Measurements from ENCODE around the gene LPP. TPM values are rescaled to one million over a fixed set of nuclear protein-coding genes. Genes with fewer than 3 reads are reported as not detected.

Gene LPP
- total and polyA plus RNA-seq, 2 of the 4 experiments (the other 2 are of a cell fraction) = 16.0 to 130 TPM

DNA sequence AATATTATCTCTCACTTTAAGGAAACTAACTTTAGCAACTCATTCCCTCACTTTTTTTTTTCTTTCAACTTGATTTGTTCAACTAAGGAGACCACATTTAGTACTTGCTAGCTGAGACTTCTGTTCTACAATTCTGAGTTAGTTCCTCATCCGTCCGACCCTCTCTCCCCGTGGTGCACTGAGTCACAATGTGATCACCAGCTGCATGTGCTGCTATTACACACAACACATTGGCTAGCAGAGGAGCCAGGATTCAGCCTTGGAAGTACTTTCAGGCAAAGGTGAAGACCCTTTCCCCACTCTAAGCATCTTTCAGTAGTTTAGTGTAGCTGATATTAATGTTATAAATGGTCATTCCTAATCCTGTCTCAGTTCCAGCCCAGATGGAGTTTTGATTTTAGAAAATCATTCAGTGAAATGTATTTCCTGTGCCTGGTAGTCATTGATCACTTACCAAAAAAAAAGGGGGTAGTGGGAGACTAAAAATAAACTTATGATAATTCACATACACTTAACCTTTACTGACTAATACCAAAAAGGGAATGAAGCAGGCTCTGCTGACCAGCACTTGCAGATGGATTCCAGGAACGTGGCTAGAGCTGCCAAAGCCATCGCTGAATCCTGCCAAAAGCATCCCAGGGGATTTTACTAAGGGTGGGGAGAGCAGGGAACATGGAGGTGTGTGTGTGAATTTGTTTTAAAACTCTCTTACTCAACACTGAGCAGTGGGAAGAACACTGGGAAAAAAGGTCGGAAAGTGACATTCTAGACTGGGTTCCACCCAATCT, 424.8 kb downstream of the LPP start:
- Histone ChIP-seq H3K9me1 (ENCODE audit: insufficient read depth, low read length) (peaks cover 3% of the 10 kb centered on the region; the same call in 1 of the 2 replicates), H3K9me3 (ENCODE audit: control insufficient read depth, insufficient read depth, low read length) (no peaks in the 10 kb centered on the region), H3K56ac (ENCODE audit: extremely low read depth, insufficient read depth, low read length) (peak overlapping the region; percentile 34), H3K4me2 (ENCODE audit: low read depth, low read length) (peak overlapping the region; percentile 64), H4K5ac (ENCODE audit: low read depth, low read length) (peak overlapping the region; percentile 91), H2AK9ac (replicated peaks; ENCODE audit: low read depth, low read length, poor library complexity) (no peak overlapping the region), H2BK120ac (ENCODE audit: low read depth, low read length) (peak overlapping the region; percentile 43), H3K14ac (replicated peaks; ENCODE audit: low read depth, low read length) (peak overlapping the region; percentile 23; the same call in 1 of the 2 replicates), H4K20me1 (ENCODE audit: insufficient read depth, low read length) (0 out of 2 replicates have a peak, but pooled peaks cover 5% of the 10 kb centered on the region), H2AK5ac (ENCODE audit: low read depth, low read length) (peak overlapping the region; percentile 54), H3K27ac (ENCODE audit: insufficient read depth, low read length) (peak overlapping the region; percentile 66; the same call in 1 of the 2 replicates), H3K27me3 (ENCODE audit: control insufficient read depth, insufficient read depth, low read length) (no peaks in the 10 kb centered on the region), H3K9ac (ENCODE audit: low read depth, low read length) (peak overlapping the region; percentile 7; the same call in 1 of the 2 replicates), H2BK15ac (ENCODE audit: low read depth, low read length) (no peak overlapping the region; the same call in 2 of the 3 replicates), H3K18ac (ENCODE audit: low read depth, low read length) (peak overlapping the region; percentile 83), H2AFZ (replicated peaks; ENCODE audit: low read length, poor library complexity) (peak overlapping the region; percentile 72), H2BK5ac (ENCODE audit: low read depth, low read length, poor library complexity, severe bottlenecking) (peak overlapping the region; percentile 82), H4K91ac (ENCODE audit: insufficient read depth, low read depth, low read length) (peak overlapping the region; percentile 75), H3K4me3 (ENCODE audit: insufficient read depth, low read depth, low read length) (no peak overlapping the region), H3K36me3 (ENCODE audit: control insufficient read depth, insufficient read depth, low read length) (peaks cover 1% of the 10 kb centered on the region; the same call in 1 of the 2 replicates), H2BK20ac (ENCODE audit: low read depth, low read length) (peak overlapping the region; percentile 50), H3K23ac (ENCODE audit: low read depth, low read length) (peak overlapping the region; percentile 21; the same call in 1 of the 2 replicates), H3K4ac (ENCODE audit: low read depth, low read length) (peak overlapping the region; percentile 78), H4K8ac (ENCODE audit: low read depth in 2 of 2, low read length in 2 of 2) (peak overlapping the region in 1 of 2 experiments; percentile 76; a peak in 3 of 4 replicates), H3K79me1 (ENCODE audit: low read depth in 1 of 2, low read length in 2 of 2) (peaks cover 48 to 71% of the 10 kb centered on the region in 2 experiments), H3K4me1 (ENCODE audit: control insufficient read depth, insufficient read depth, low read length) (peaks cover 12% of the 10 kb centered on the region)
- ATAC-seq (ENCODE audit: low read depth) (peak; percentile 82), DNase-seq (peak; percentile 91)
- intact Hi-C loops (cut with micrococcal nuclease) (loop anchor here (1.0 kb wide), 1 partner anchor 7 kb away; no protein-coding TSS in a partner anchor), dilution Hi-C loops (cut with HindIII; ENCODE audit: low sequenced_read_pairs, unreplicated experiment) (no loop called here), in situ Hi-C loops (cut with MboI; ENCODE audit: low sequenced_read_pairs) (no loop called here)
- no TSS peak for BruUV-seq (replicated peaks)
- TF ChIP-seq CEBPB (IDR thresholded peaks at IDR 0.05; ENCODE audit: low read depth, low read length) (0 out of 2 replicates have a peak, but pooled peaks have one; percentile 5), MAFK (IDR thresholded peaks at IDR 0.05; ENCODE audit: low read depth, low read length) (no peak), FOS (IDR thresholded peaks at IDR 0.05; ENCODE audit: low read depth, low read length) (no peak), MXI1 (IDR thresholded peaks at IDR 0.05; ENCODE audit: borderline replicate concordance, low read depth, low read length) (0 out of 2 replicates have a peak, but pooled peaks have one; percentile 15), BHLHE40 (IDR thresholded peaks at IDR 0.05; ENCODE audit: low read depth, low read length) (peak; percentile 84), POLR2A (IDR thresholded peaks at IDR 0.05; ENCODE audit: low read depth, low read length) (no peak), RAD21 (IDR thresholded peaks at IDR 0.05; ENCODE audit: low read length) (no peak), RFX5 (IDR thresholded peaks at IDR 0.05; ENCODE audit: low read depth, low read length) (no peak)
- TF ChIP-seq, protein P1, sequence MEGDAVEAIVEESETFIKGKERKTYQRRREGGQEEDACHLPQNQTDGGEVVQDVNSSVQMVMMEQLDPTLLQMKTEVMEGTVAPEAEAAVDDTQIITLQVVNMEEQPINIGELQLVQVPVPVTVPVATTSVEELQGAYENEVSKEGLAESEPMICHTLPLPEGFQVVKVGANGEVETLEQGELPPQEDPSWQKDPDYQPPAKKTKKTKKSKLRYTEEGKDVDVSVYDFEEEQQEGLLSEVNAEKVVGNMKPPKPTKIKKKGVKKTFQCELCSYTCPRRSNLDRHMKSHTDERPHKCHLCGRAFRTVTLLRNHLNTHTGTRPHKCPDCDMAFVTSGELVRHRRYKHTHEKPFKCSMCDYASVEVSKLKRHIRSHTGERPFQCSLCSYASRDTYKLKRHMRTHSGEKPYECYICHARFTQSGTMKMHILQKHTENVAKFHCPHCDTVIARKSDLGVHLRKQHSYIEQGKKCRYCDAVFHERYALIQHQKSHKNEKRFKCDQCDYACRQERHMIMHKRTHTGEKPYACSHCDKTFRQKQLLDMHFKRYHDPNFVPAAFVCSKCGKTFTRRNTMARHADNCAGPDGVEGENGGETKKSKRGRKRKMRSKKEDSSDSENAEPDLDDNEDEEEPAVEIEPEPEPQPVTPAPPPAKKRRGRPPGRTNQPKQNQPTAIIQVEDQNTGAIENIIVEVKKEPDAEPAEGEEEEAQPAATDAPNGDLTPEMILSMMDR (conservative IDR thresholded peaks at IDR 0.05; ENCODE audit: low read depth, low read length) = no peak
- TF ChIP-seq, protein P2, sequence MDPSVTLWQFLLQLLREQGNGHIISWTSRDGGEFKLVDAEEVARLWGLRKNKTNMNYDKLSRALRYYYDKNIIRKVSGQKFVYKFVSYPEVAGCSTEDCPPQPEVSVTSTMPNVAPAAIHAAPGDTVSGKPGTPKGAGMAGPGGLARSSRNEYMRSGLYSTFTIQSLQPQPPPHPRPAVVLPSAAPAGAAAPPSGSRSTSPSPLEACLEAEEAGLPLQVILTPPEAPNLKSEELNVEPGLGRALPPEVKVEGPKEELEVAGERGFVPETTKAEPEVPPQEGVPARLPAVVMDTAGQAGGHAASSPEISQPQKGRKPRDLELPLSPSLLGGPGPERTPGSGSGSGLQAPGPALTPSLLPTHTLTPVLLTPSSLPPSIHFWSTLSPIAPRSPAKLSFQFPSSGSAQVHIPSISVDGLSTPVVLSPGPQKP (IDR thresholded peaks at IDR 0.05; ENCODE audit: borderline replicate concordance, low read depth, low read length) = no peak
- TF ChIP-seq, protein P3, sequence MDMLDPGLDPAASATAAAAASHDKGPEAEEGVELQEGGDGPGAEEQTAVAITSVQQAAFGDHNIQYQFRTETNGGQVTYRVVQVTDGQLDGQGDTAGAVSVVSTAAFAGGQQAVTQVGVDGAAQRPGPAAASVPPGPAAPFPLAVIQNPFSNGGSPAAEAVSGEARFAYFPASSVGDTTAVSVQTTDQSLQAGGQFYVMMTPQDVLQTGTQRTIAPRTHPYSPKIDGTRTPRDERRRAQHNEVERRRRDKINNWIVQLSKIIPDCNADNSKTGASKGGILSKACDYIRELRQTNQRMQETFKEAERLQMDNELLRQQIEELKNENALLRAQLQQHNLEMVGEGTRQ (IDR thresholded peaks at IDR 0.05; ENCODE audit: low read depth, low read length) = peak; percentile 88
- ChIA-PET POLR2A (ENCODE audit: unreplicated experiment) (no interaction called here), CTCF (interaction anchor here (0.6 to 1.0 kb wide), 2 partner anchors 383 to 838 kb away, joined by 3 to 4 read pairs; no protein-coding TSS in a partner anchor)
- WGBS, 2 experiments (ENCODE audit: extremely low coverage in 2 of 2, insufficient read length in 1 of 2) = no CpG with 5 or more reads among the region's 6 CpGs
